H1 (cell line): Measurements from ENCODE around the gene EPHA4. TPM values are rescaled to one million over a fixed set of nuclear protein-coding genes. Genes with fewer than 3 reads are reported as not detected.

ENCODE experiments used
- CTCF ChIA-PET: fragments of 300-600 bp; sonication (Branson Sonifier 250); formaldehyde crosslinking; loops from one replicate; lab custom pipeline; 2021; ENCODE audit not compliant: partially characterized antibody; lab: Charles Lee
- POLR2A ChIA-PET: fragments of 300-600 bp; sonication (Branson Sonifier 250); formaldehyde crosslinking; loops from one replicate; lab custom pipeline; 2021; ENCODE audit warnings: inconsistent platforms; ENCODE audit not compliant: partially characterized antibody; lab: Charles Lee
- DNase-seq, 2 experiments: peaks; one replicate each; pipeline versions ENCODE4 v3.0.0 to v3.0.0-alpha.2; 2010 to 2022; ENCODE audit warnings: low spot score in 2 of 2, low read depth in 1 of 2, mixed read lengths in 1 of 2
- FAIRE-seq: peaks from 2 replicates; lab custom pipeline; 2011; peaks lifted over from hg19 to GRCh38; lab: Jason Lieb, UNC
- H2AFZ ChIP-seq: 2 replicates; pipeline ENCODE4 v1.8.1; 2012; ENCODE audit warnings: low read length, inconsistent platforms
- H2AK5ac ChIP-seq: 2 replicates; pipeline ENCODE4 v1.6.1; 2013; ENCODE audit warnings: low read depth, low read length
- H2BK120ac ChIP-seq: replicated peaks from 2 replicates; pipeline ENCODE3; 2013; ENCODE audit warnings: low read depth, low read length, inconsistent platforms
- H2BK12ac ChIP-seq: 2 replicates; pipeline ENCODE4 v1.6.1; 2013; ENCODE audit warnings: low read depth, low read length
- H2BK15ac ChIP-seq: 2 replicates; pipeline ENCODE4 v1.6.1; 2013; ENCODE audit warnings: low read length
- H2BK20ac ChIP-seq: 2 replicates; pipeline ENCODE4 v1.6.1; 2013; ENCODE audit warnings: low read length
- H2BK5ac ChIP-seq: 2 replicates; pipeline ENCODE4 v1.6.1; 2013; ENCODE audit warnings: low read depth, low read length
- H3K14ac ChIP-seq: 2 replicates; pipeline ENCODE4 v1.6.1; 2013; ENCODE audit warnings: inconsistent platforms; ENCODE audit not compliant: insufficient read length
- H3K18ac ChIP-seq: 2 replicates; pipeline ENCODE4 v1.6.1; 2013; ENCODE audit warnings: low read length; ENCODE audit errors: extremely low read depth
- H3K23ac ChIP-seq: 2 replicates; pipeline ENCODE4 v1.6.1; 2013; ENCODE audit warnings: inconsistent platforms; ENCODE audit not compliant: insufficient read length
- H3K23me2 ChIP-seq: 2 replicates; pipeline ENCODE4 v1.6.1; 2013; ENCODE audit warnings: low read depth, low read length
- H3K27ac ChIP-seq: 2 replicates; pipeline ENCODE4 v1.6.1; 2011; ENCODE audit warnings: low read depth, low read length, inconsistent platforms
- H3K27me3 ChIP-seq, 4 experiments: replicated peaks in 1 of 4; 1 replicate in 1 of 4; 2 replicates in 3 of 4; pipeline versions ENCODE4 v1.6.1 to v1.8.1; 2011 to 2013; ENCODE audit warnings: low read length in 3 of 4, mild to moderate bottlenecking in 3 of 4, inconsistent platforms in 2 of 4, mixed read lengths in 2 of 4, moderate library complexity in 1 of 4; ENCODE audit not compliant: control insufficient read depth in 3 of 4, insufficient read depth in 3 of 4; ENCODE audit errors: extremely low read depth in 1 of 4
- H3K36me3 ChIP-seq, 4 experiments: 2 replicates each; pipeline versions ENCODE4 v1.6.1 to v1.8.1; 2011 to 2013; ENCODE audit warnings: mild to moderate bottlenecking in 4 of 4, low read length in 3 of 4, moderate library complexity in 2 of 4, control low read depth in 1 of 4, inconsistent platforms in 1 of 4; ENCODE audit not compliant: insufficient read depth in 4 of 4, control insufficient read depth in 2 of 4
- H3K4ac ChIP-seq: replicated peaks from 2 replicates; pipeline ENCODE3; 2013; ENCODE audit warnings: low read length, low read depth, mixed read lengths, inconsistent platforms; ENCODE audit not compliant: insufficient read length
- H3K4me1 ChIP-seq, 4 experiments: replicated peaks in 1 of 4; 1 replicate in 1 of 4; 2 replicates in 3 of 4; pipeline versions ENCODE4 v1.6.1 to v1.8.1; 2011 to 2013; ENCODE audit warnings: low read length in 3 of 4, inconsistent platforms in 2 of 4, mixed read lengths in 1 of 4; ENCODE audit not compliant: insufficient read depth in 4 of 4, control insufficient read depth in 3 of 4
- H3K4me2 ChIP-seq, 2 experiments: 2 replicates each; pipeline versions ENCODE4 v1.6.1 to v1.8.1; 2011 to 2013; ENCODE audit warnings: low read depth in 2 of 2, low read length in 2 of 2, control low read depth in 1 of 2, inconsistent platforms in 1 of 2, mild to moderate bottlenecking in 1 of 2; ENCODE audit not compliant: insufficient read depth in 1 of 2
- H3K4me3 ChIP-seq, 4 experiments: fragments of 200-600, 300-600 bp in 1 of 4; sonication (generic), shearing (Covaris generic), sonication (Bioruptor Twin) in 1 of 4; 2 replicates each; pipeline versions ENCODE4 v1.5.1 to v1.8.1; 2011 to 2016; ENCODE audit warnings: low read length in 4 of 4, low read depth in 3 of 4, control low read depth in 2 of 4, inconsistent platforms in 2 of 4, mild to moderate bottlenecking in 2 of 4, mixed read lengths in 1 of 4, moderate library complexity in 1 of 4; ENCODE audit not compliant: insufficient read depth in 2 of 4; ENCODE audit errors: extremely low read depth in 1 of 4
- H3K56ac ChIP-seq: replicated peaks from 2 replicates; pipeline ENCODE3; 2013; ENCODE audit warnings: low read depth, mild to moderate bottlenecking, mixed read lengths, low read length, inconsistent platforms; ENCODE audit not compliant: insufficient read length
- H3K79me1 ChIP-seq: 2 replicates; pipeline ENCODE4 v1.6.1; 2013; ENCODE audit warnings: low read depth, low read length, control low read depth
- H3K79me2 ChIP-seq, 2 experiments: 2 replicates each; pipeline versions ENCODE4 v1.6.1 to v1.8.1; 2012 to 2013; ENCODE audit warnings: low read length in 2 of 2, mild to moderate bottlenecking in 2 of 2, inconsistent platforms in 1 of 2; ENCODE audit not compliant: insufficient read depth in 2 of 2, control insufficient read depth in 1 of 2
- H3K9ac ChIP-seq, 4 experiments: replicated peaks in 1 of 4; 1 replicate in 1 of 4; 2 replicates in 3 of 4; pipeline versions ENCODE4 v1.6.1 to v1.8.1; 2011 to 2013; ENCODE audit warnings: low read depth in 3 of 4, low read length in 3 of 4, control low read depth in 2 of 4, mild to moderate bottlenecking in 2 of 4, moderate library complexity in 2 of 4, inconsistent platforms in 1 of 4; ENCODE audit errors: extremely low read depth in 1 of 4
- H3K9me3 ChIP-seq, 2 experiments: 2 replicates each; pipeline versions ENCODE4 v1.6.1 to v1.8.1; 2012 to 2013; ENCODE audit warnings: mild to moderate bottlenecking in 2 of 2, moderate library complexity in 2 of 2, control low read depth in 1 of 2, inconsistent platforms in 1 of 2, low read depth in 1 of 2, low read length in 1 of 2, mixed read lengths in 1 of 2; ENCODE audit not compliant: insufficient read depth in 2 of 2
- H4K20me1 ChIP-seq, 2 experiments: replicated peaks in 1 of 2; 2 replicates each; pipeline versions ENCODE3 to v1.8.1; 2011 to 2013; ENCODE audit warnings: inconsistent platforms in 2 of 2, low read length in 2 of 2, mild to moderate bottlenecking in 1 of 2; ENCODE audit not compliant: insufficient read depth in 2 of 2, control insufficient read depth in 1 of 2
- H4K5ac ChIP-seq: 2 replicates; pipeline ENCODE4 v1.6.1; 2013; ENCODE audit warnings: low read length, low read depth, mixed read lengths, inconsistent platforms; ENCODE audit not compliant: insufficient read length
- H4K8ac ChIP-seq: 2 replicates; pipeline ENCODE4 v1.8.0; 2013; ENCODE audit warnings: mild to moderate bottlenecking, moderate library complexity, low read length, inconsistent platforms; ENCODE audit not compliant: insufficient read depth; ENCODE audit errors: extremely low read depth
- H4K91ac ChIP-seq: replicated peaks from 2 replicates; pipeline ENCODE3; 2013; ENCODE audit warnings: low read length, mixed read lengths, inconsistent platforms; ENCODE audit not compliant: insufficient read length
- CBX5 ChIP-seq: fragments of 300-800, 300-1000 bp; sonication (generic); IDR thresholded peaks from 2 replicates; pipeline ENCODE4 v1.7.1; 2016; ENCODE audit warnings: antibody characterized with exemption, low read length, low read depth
- GABPA ChIP-seq: IDR thresholded peaks from 2 replicates; pipeline ENCODE4 v1.6.1; 2011; ENCODE audit warnings: mild to moderate bottlenecking, low read length, moderate library complexity, borderline replicate concordance; ENCODE audit not compliant: insufficient read depth
- GTF2F1 ChIP-seq: IDR thresholded peaks from 2 replicates; pipeline ENCODE4 v1.6.1; 2012; ENCODE audit warnings: low read depth, low read length, improper control_type of control experiment, borderline replicate concordance
- KDM1A ChIP-seq: fragments of 200-600, 300-600 bp; sonication (generic); IDR thresholded peaks from 2 replicates; pipeline ENCODE4 v1.7.1; 2016; ENCODE audit warnings: mild to moderate bottlenecking, low read length, borderline replicate concordance
- KDM5A ChIP-seq: fragments of 200-600 bp; IDR thresholded peaks from 2 replicates; pipeline ENCODE4 v1.7.1; 2012; ENCODE audit warnings: mild to moderate bottlenecking, low read length, inconsistent platforms, mixed read lengths
- SIN3A ChIP-seq, 2 experiments: IDR thresholded peaks in 1 of 2; conservative IDR thresholded peaks in 1 of 2; 2 replicates each; pipeline ENCODE4 v1.6.1; 2011 to 2012; ENCODE audit warnings: low read length in 2 of 2, improper control_type of control experiment in 1 of 2, low read depth in 1 of 2, mild to moderate bottlenecking in 1 of 2
- TCF12 ChIP-seq: IDR thresholded peaks from 2 replicates; pipeline ENCODE4 v1.6.1; 2011; ENCODE audit warnings: low read depth, mild to moderate bottlenecking, low read length
- TEAD4 ChIP-seq: IDR thresholded peaks from 2 replicates; pipeline ENCODE4 v1.6.1; 2012; ENCODE audit warnings: low read depth, low read length, inconsistent platforms, mixed read lengths
- WGBS, 2 experiments: shearing (Covaris generic) in 1 of 2; methylation state at CpG; one replicate each; pipeline versions ENCODE4 v1.1.6 to v1.1.7; 2013 to 2015; ENCODE audit warnings: low lambda C conversion rate in 2 of 2, mixed read lengths in 2 of 2, inconsistent platforms in 1 of 2, low coverage in 1 of 2, missing lambda C conversion rate in 1 of 2; ENCODE audit not compliant: insufficient replicate concordance in 2 of 2, insufficient coverage in 1 of 2, insufficient read length in 1 of 2; ENCODE audit errors: extremely low coverage in 1 of 2, missing lambda C conversion rate in 1 of 2; 5-methylcytosine and 5-hydroxymethylcytosine counted together
- polyA plus RNA-seq, 7 experiments: library from polyadenylated mRNA; depleted of rRNA in 3 of 7; stranded (reverse) in 5 of 7; unstranded in 2 of 7; fragments of >200 nt in 5 of 7; fragments of 200-250 nt in 2 of 7; gene quantifications; 1 replicate in 5 of 7; 2 replicates in 1 of 7; 4 replicates in 1 of 7; pipeline versions ENCODE4 v1.2.1 to v1.2.3, GENCODE V29; 2011 to 2013; ENCODE audit warnings: missing spikeins in 2 of 7, mixed read lengths in 2 of 7
- total RNA-seq: library from RNA; stranded (reverse); fragmentation: NEBNext Ultra II Directional; extraction: Animal tissue kit (Norgen Biotek cat#: 25700); gene quantifications from 2 replicates; pipeline ENCODE4 v1.2.1, GENCODE V29; 2021
- TF ChIP-seq, protein P1 (sequence below), 3 experiments: IDR thresholded peaks; 1 replicate in 2 of 3; 2 replicates in 1 of 3; pipeline versions ENCODE4 v1.5.1 to v1.6.1; 2011; ENCODE audit warnings: low read length in 3 of 3, mild to moderate bottlenecking in 3 of 3, inconsistent platforms in 2 of 3, low read depth in 1 of 3, moderate library complexity in 1 of 3; ENCODE audit not compliant: insufficient read depth in 1 of 3; ENCODE audit errors: control extremely low read depth in 1 of 3
- TF ChIP-seq, protein P2 (sequence below): IDR thresholded peaks from 2 replicates; pipeline ENCODE4 v1.6.1; 2011; ENCODE audit warnings: low read depth, mild to moderate bottlenecking, low read length; ENCODE audit not compliant: insufficient read depth

The EPHA4 gene
- total and polyA plus RNA-seq, 2 of the 8 experiments (the other 6 are each of a cell fraction or from before 2014, with no cell fraction given), result 4.3 to 5.7 TPM

DNA sequence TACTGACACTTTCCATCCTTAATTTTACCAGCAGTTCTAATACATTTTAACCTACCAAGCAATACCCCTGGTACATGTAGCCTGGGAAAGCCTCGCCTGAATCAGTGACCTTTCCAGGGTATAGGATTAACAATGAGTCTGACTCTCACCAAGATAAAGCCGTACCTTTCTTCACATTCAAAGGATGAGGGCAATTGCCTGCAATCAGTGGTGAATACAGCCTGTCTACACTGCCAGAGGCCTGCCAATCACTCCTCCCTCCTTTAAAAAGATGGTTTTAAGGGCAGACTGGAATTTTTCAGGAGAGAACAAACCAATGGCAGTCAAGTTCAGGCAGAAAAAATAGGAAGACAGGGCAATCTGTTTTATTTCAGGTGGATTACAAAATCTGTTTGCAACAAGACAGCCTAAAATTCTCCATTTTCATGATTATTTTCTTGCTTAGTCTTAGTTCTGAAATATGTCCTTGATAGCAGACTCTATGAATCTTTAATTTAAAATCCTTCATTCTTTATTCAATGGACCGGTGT lies 4.8 kb downstream of the EPHA4 start:
- FAIRE-seq, result no peak
- TF ChIP-seq TEAD4 (no peak), KDM1A (no peak), GABPA (no peak), GTF2F1 (no peak), SIN3A (conservative IDR thresholded peaks at IDR 0.05 in 1 of 2, IDR thresholded peaks at IDR 0.05 in 1 of 2; ENCODE audit: low read depth in 1 of 2, low read length in 2 of 2) (no peak), TCF12 (no peak), KDM5A (no peak), CBX5 (no peak)
- TF ChIP-seq, protein P1, sequence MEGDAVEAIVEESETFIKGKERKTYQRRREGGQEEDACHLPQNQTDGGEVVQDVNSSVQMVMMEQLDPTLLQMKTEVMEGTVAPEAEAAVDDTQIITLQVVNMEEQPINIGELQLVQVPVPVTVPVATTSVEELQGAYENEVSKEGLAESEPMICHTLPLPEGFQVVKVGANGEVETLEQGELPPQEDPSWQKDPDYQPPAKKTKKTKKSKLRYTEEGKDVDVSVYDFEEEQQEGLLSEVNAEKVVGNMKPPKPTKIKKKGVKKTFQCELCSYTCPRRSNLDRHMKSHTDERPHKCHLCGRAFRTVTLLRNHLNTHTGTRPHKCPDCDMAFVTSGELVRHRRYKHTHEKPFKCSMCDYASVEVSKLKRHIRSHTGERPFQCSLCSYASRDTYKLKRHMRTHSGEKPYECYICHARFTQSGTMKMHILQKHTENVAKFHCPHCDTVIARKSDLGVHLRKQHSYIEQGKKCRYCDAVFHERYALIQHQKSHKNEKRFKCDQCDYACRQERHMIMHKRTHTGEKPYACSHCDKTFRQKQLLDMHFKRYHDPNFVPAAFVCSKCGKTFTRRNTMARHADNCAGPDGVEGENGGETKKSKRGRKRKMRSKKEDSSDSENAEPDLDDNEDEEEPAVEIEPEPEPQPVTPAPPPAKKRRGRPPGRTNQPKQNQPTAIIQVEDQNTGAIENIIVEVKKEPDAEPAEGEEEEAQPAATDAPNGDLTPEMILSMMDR (IDR thresholded peaks at IDR 0.05; ENCODE audit: control extremely low read depth in 1 of 3, insufficient read depth in 1 of 3, low read depth in 1 of 3, low read length in 3 of 3), result no peak
- TF ChIP-seq, protein P2, sequence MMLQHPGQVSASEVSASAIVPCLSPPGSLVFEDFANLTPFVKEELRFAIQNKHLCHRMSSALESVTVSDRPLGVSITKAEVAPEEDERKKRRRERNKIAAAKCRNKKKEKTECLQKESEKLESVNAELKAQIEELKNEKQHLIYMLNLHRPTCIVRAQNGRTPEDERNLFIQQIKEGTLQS, result no peak

More for the DNA sequence above, 4.8 kb downstream of the EPHA4 start:
- no peak overlapping the region for H3K4me3 ChIP-seq
- no peak overlapping the region for H2AFZ ChIP-seq
- H3K27ac ChIP-seq, result no peak overlapping the region
- H2BK12ac ChIP-seq, result no peak overlapping the region
- POLR2A ChIA-PET, result interaction anchor here (0.5 kb wide), 1 partner anchor 12 kb away, joined by 3 read pairs; no protein-coding TSS in a partner anchor
- CTCF ChIA-PET, result no interaction called here
- H3K23ac ChIP-seq, result no peak overlapping the region
- no peak overlapping the region for H2BK20ac ChIP-seq
- H3K56ac ChIP-seq, result no peak overlapping the region
- no peak overlapping the region for H3K4ac ChIP-seq
- no peak overlapping the region for H3K14ac ChIP-seq
- no peaks in the 10 kb centered on the region; a peak in 1 of 8 replicates for H3K36me3 ChIP-seq
- peaks cover 3 to 8% of the 10 kb centered on the region in 2 experiments for H4K20me1 ChIP-seq
- H4K8ac ChIP-seq, result no peak overlapping the region
- no peak overlapping the region for H2BK5ac ChIP-seq
- DNase-seq, result no peak
- peaks cover 22% of the 10 kb centered on the region for H3K23me2 ChIP-seq
- H3K9ac ChIP-seq, result no peak overlapping the region
- peaks cover 4% of the 10 kb centered on the region; the same call in 1 of the 2 replicates for H3K79me1 ChIP-seq
- no peak overlapping the region for H4K91ac ChIP-seq
- H2BK15ac ChIP-seq, result no peak overlapping the region
- H2AK5ac ChIP-seq, result no peak overlapping the region
- H2BK120ac ChIP-seq, result no peak overlapping the region
- WGBS, 2 experiments, result 93% methylated on average over 3 of the region's 3 CpGs; no CpG with 5 or more reads in 1 of the 2 experiments
- H3K18ac ChIP-seq, result no peak overlapping the region
- H3K27me3 ChIP-seq, result peaks cover 3 to 15% (median 15%) of the 10 kb centered on the region in 4 experiments
- H3K4me1 ChIP-seq, result peaks cover 4 to 16% (median 5%) of the 10 kb centered on the region in 4 experiments; a peak in 6 of 7 replicates
- H4K5ac ChIP-seq, result no peak overlapping the region
- H3K79me2 ChIP-seq, result peaks cover 0 to 3% of the 10 kb centered on the region in 2 experiments; a peak in 2 of 4 replicates
- H3K9me3 ChIP-seq, result no peaks in the 10 kb centered on the region
- H3K4me2 ChIP-seq, result no peak overlapping the region
